HL-60 (cell line): Measurements from ENCODE around the gene UBE4B.

Experiments used
- DNase-seq, 2 experiments: peaks; one replicate each; pipeline ENCODE4 v3.0.0-alpha.2; 2010 to 2020; ENCODE audit warnings: low read depth in 1 of 2, low spot score in 1 of 2
- H3K27ac ChIP-seq: fragments of 250-450 bp; sonication (Bioruptor Pico); replicated peaks from 2 replicates; pipeline ENCODE4 v1.5.1; 2020; ENCODE audit warnings: mild to moderate bottlenecking, moderate library complexity
- H3K27me3 ChIP-seq: fragments of 250-450 bp; sonication (Bioruptor Pico); 2 replicates; pipeline ENCODE4 v1.5.1; 2021; ENCODE audit warnings: mild to moderate bottlenecking, moderate library complexity; ENCODE audit not compliant: insufficient read depth, poor library complexity, severe bottlenecking
- H3K4me3 ChIP-seq: replicated peaks from 2 replicates; pipeline ENCODE4 v1.5.1; 2011; ENCODE audit warnings: mild to moderate bottlenecking, control low read depth, low read length; ENCODE audit not compliant: insufficient read depth
- CTCF ChIP-seq: IDR thresholded peaks from one replicate; pipeline ENCODE4 v1.5.1; 2011; ENCODE audit warnings: low read length, control low read depth, inconsistent platforms; ENCODE audit not compliant: insufficient read depth
- GABPA ChIP-seq: IDR thresholded peaks from 2 replicates; pipeline ENCODE4 v1.6.1; 2012; ENCODE audit warnings: low read depth
- POLR2AphosphoS5 ChIP-seq: IDR thresholded peaks from 2 replicates; pipeline ENCODE4 v1.6.1; 2012; ENCODE audit warnings: low read depth
- REST ChIP-seq: IDR thresholded peaks from 2 replicates; pipeline ENCODE4 v1.6.1; 2012; ENCODE audit warnings: low read depth; ENCODE audit not compliant: insufficient replicate concordance
- SPI1 ChIP-seq: IDR thresholded peaks from 2 replicates; pipeline ENCODE4 v1.6.1; 2012; ENCODE audit warnings: low read depth, mild to moderate bottlenecking, borderline replicate concordance

UBE4B gene

GRCh38 chr1:10171105-10171767 is 138.5 kb downstream of the UBE4B start:
- Histone ChIP-seq H3K27ac (no peak overlapping the region), H3K27me3 (no peaks in the 10 kb centered on the region), H3K4me3 (no peak overlapping the region)
- TF ChIP-seq POLR2AphosphoS5 (no peak), REST (no peak), CTCF (no peak), SPI1 (no peak), GABPA (no peak)
- no peak for DNase-seq

GRCh38 chr1:10171995-10172669 is 139.4 kb downstream of the UBE4B start:
- TF ChIP-seq CTCF (no peak), REST (no peak), GABPA (no peak), POLR2AphosphoS5 (no peak), SPI1 (no peak)
- no peak for DNase-seq
- Histone ChIP-seq H3K27ac (no peak overlapping the region), H3K27me3 (no peaks in the 10 kb centered on the region), H3K4me3 (no peak overlapping the region)

- no peak overlapping the region for H3K27ac ChIP-seq
- no peak for DNase-seq
- H3K27me3 ChIP-seq, result no peaks in the 10 kb centered on the region
- H3K4me3 ChIP-seq, result no peak overlapping the region
- TF ChIP-seq REST (no peak), CTCF (no peak), POLR2AphosphoS5 (no peak), GABPA (no peak), SPI1 (no peak)
These were observed 140.8 kb downstream of the UBE4B start for GRCh38 chr1:10173582-10173981.
